ENCODE measurements around the gene MAP3K15.
"Not testable (repeated sequence)": the region's sequence is repeated elsewhere in the genome, so short reads cannot be mapped to it uniquely, and the experiment has no call there.

The MAP3K15 gene

GRCh38 chrX:19539665-19540064 is 24.4 kb upstream of the MAP3K15 start:
- DNase-seq = no peak

- DNase-seq = no peak
These were observed 20.2 kb upstream of the MAP3K15 start for GRCh38 chrX:19535476-19535875.

- DNase-seq = no peak
These were observed 17.4 kb upstream of the MAP3K15 start for GRCh38 chrX:19532709-19533108.

GRCh38 chrX:19517965-19518364 is 2.7 kb upstream of the MAP3K15 start:
- no peak for DNase-seq

- no peak for DNase-seq
These were observed 352 bp upstream of the MAP3K15 start for GRCh38 chrX:19515615-19516105.

GRCh38 chrX:19513383-19513782 is 1.9 kb downstream of the MAP3K15 start:
- DNase-seq = peak; percentile 41

GRCh38 chrX:19512961-19513360 is 2.3 kb downstream of the MAP3K15 start:
- no peak for DNase-seq

GRCh38 chrX:19512359-19512758 is 2.9 kb downstream of the MAP3K15 start:
- DNase-seq = no peak

- not testable (repeated sequence) for DNase-seq
These were observed 3.5 kb downstream of the MAP3K15 start for GRCh38 chrX:19511796-19512195.

- DNase-seq = no peak
These were observed 18.6 kb downstream of the MAP3K15 start for GRCh38 chrX:19496711-19497110.

- DNase-seq = no peak
These were observed 27.6 kb downstream of the MAP3K15 start for GRCh38 chrX:19487520-19488200.

GRCh38 chrX:19479458-19479857 is 35.9 kb downstream of the MAP3K15 start:
- no peak for DNase-seq

- DNase-seq = not testable (repeated sequence)
These were observed 46.9 kb downstream of the MAP3K15 start for GRCh38 chrX:19468383-19468782.

- DNase-seq = no peak
These were observed 52.4 kb downstream of the MAP3K15 start for GRCh38 chrX:19462879-19463278.

GRCh38 chrX:19462231-19462630 is 53.1 kb downstream of the MAP3K15 start:
- DNase-seq = no peak

- DNase-seq = no peak
These were observed 57.6 kb downstream of the MAP3K15 start for GRCh38 chrX:19457662-19458061.

- no peak for DNase-seq
These were observed 67.2 kb downstream of the MAP3K15 start for GRCh38 chrX:19448077-19448476.

- no peak for DNase-seq
These were observed 68.9 kb downstream of the MAP3K15 start for GRCh38 chrX:19446397-19446796.

- not testable (repeated sequence) for DNase-seq
These were observed 69.5 kb downstream of the MAP3K15 start for GRCh38 chrX:19445772-19446171.

- DNase-seq = no peak
These were observed 71.3 kb downstream of the MAP3K15 start for GRCh38 chrX:19443869-19444526.

GRCh38 chrX:19440713-19441112 is 74.6 kb downstream of the MAP3K15 start:
- DNase-seq = no peak

- DNase-seq = not testable (repeated sequence)
These were observed 92.6 kb downstream of the MAP3K15 start for GRCh38 chrX:19422661-19423060.

- no peak for DNase-seq
These were observed 105.0 kb downstream of the MAP3K15 start for GRCh38 chrX:19410259-19410658.

- DNase-seq = no peak
These were observed 111.6 kb downstream of the MAP3K15 start for GRCh38 chrX:19403696-19404095.

GRCh38 chrX:19392703-19393102 is 122.6 kb downstream of the MAP3K15 start:
- no peak for DNase-seq

Measured in NCI-H748 treated with DMSO at 0.1 percent for 48 hours (cell line).